Heart right ventricle (tissue), 16 donors: ENCODE data around the gene CERS1. TPM values are rescaled to one million over a fixed set of nuclear protein-coding genes. Genes with fewer than 3 reads are reported as not detected.

Source experiments
- ATAC-seq, 8 donors: fragments of 200-7000 bp; cut with Tn5 transposase; one replicate each; pipeline ENCODE4 v1.9.1; 2020; ENCODE audit warnings: mild to moderate bottlenecking in 8 of 8, moderate library complexity in 8 of 8, moderate number of reproducible peaks in 1 of 8
- DNase-seq, 2 donors: peaks; one replicate each; pipeline ENCODE4 v3.0.0-alpha.2; 2020
- H3K27ac ChIP-seq, 10 donors: fragments of 200-600 bp; sonication (generic) in 2 of 10; one replicate each; pipeline versions ENCODE4 v1.5.0 to v1.8.0; 2020 to 2022; ENCODE audit warnings: mild to moderate bottlenecking in 3 of 10
- H3K27me3 ChIP-seq, 7 donors: fragments of 200-600 bp; one replicate each; pipeline ENCODE4 v1.8.0; 2021 to 2022; ENCODE audit warnings: mild to moderate bottlenecking in 2 of 7
- H3K36me3 ChIP-seq, 9 donors: fragments of 200-600 bp; sonication (generic) in 1 of 9; one replicate each; pipeline versions ENCODE4 v1.5.0 to v1.8.0; 2020 to 2022; ENCODE audit warnings: mild to moderate bottlenecking in 2 of 9
- H3K4me1 ChIP-seq, 9 donors: fragments of 200-600 bp; sonication (generic) in 1 of 9; one replicate each; pipeline versions ENCODE4 v1.5.0 to v1.8.0; 2020 to 2022; ENCODE audit warnings: mild to moderate bottlenecking in 4 of 9
- H3K4me3 ChIP-seq, 10 donors: fragments of 200-600 bp; sonication (generic) in 2 of 10; one replicate each; pipeline versions ENCODE4 v1.5.0 to v1.8.0; 2020 to 2022; ENCODE audit warnings: mild to moderate bottlenecking in 7 of 10, moderate library complexity in 2 of 10
- H3K9me3 ChIP-seq, 11 donors: fragments of 200-600 bp in 10 of 11; sonication (generic) in 2 of 11; one replicate each; pipeline versions ENCODE4 v1.5.0 to v1.8.0; 2013 to 2022; ENCODE audit warnings: mild to moderate bottlenecking in 2 of 11, control low read depth in 1 of 11, moderate library complexity in 1 of 11
- WGBS, 2 donors: extraction: QIAGEN DNeasy Blood & Tissue Kit; methylation state at CpG; one replicate each; pipeline ENCODE4 v1.1.7; 2013; ENCODE audit warnings: inconsistent platforms in 1 of 2; 5-methylcytosine and 5-hydroxymethylcytosine counted together
- intact Hi-C, 10 donors: fragments of 100-400 bp; cut with DNase I; formaldehyde crosslinking; loops; one replicate each; pipeline versions ENCODE4 v1.11.1 to v1.14.2; 2022
- polyA plus RNA-seq, 2 donors: library from polyadenylated mRNA; stranded (reverse); fragments of 200-250 nt; gene quantifications; one replicate each; pipeline ENCODE4 v1.2.3, GENCODE V29; 2013
- total RNA-seq, 10 donors: library from RNA; stranded (reverse); fragmentation: NEBNext Ultra II Directional in 3 of 10; extraction: Animal tissue kit (Norgen Biotek cat#: 25700) in 3 of 10; gene quantifications; one replicate each; pipeline versions ENCODE4 v1.2.1 to v1.2.4, GENCODE V29; 2021 to 2023
- TF ChIP-seq, protein P1 (sequence below), 9 donors: fragments of 200-600 bp; sonication (generic) in 2 of 9; IDR thresholded peaks; one replicate each; pipeline versions ENCODE4 v1.5.0 to v1.8.0; 2021 to 2022; ENCODE audit warnings: antibody characterized with exemption in 9 of 9, mild to moderate bottlenecking in 5 of 9, moderate library complexity in 1 of 9
- donor health status: Arrhythmogenic right ventricular cardiomyopathy.
- donor health status: ischemic (EF 13 %, LVEDD 7.1; RV severe dilation, severe dysfunction).
- donor health status: healthy with polysubstance abuse.
- donor health status: DM: no; HTN: yes; CAD: no.
- donor health status: DM: no; HTN: no; CAD: no.
- donor health status: ischemic (EF 25% LVEDD 6.9; RV normal size, moderate dysfunction).
- donor health status: ischemic (EF 25% LVEDD 5.7; RV mildly dilated, moderate dysfunction).
- donor health status: healthy.
- donor health status: DM: yes; HTN: yes; CAD: no.
- donor health status: Ischemic cardiomyopathy.
- donor health status: ischemic (EF 35%, LVEDD 5.7; RV mildly dilated, moderate dysfunction).
- donor health status: nonischemic (EF 11% LVEDD 7.7; RV severe dilation, severe dysfunction).
- donor health status: DM: yes; HTN: yes; CAD: no.
- donor health status: PGD.
- donor health status: ischemic (EF 29% LVEDD 5.4; RV normal size, mild dysfunction).
- donor health status: nonischemic (EF 23%, LVEDD 6.1; RV moderate dilation, normal function).

The CERS1 gene
- total and polyA plus RNA-seq, 12 donors = 0.37 to 3.3 (median 1.0) TPM

DNA sequence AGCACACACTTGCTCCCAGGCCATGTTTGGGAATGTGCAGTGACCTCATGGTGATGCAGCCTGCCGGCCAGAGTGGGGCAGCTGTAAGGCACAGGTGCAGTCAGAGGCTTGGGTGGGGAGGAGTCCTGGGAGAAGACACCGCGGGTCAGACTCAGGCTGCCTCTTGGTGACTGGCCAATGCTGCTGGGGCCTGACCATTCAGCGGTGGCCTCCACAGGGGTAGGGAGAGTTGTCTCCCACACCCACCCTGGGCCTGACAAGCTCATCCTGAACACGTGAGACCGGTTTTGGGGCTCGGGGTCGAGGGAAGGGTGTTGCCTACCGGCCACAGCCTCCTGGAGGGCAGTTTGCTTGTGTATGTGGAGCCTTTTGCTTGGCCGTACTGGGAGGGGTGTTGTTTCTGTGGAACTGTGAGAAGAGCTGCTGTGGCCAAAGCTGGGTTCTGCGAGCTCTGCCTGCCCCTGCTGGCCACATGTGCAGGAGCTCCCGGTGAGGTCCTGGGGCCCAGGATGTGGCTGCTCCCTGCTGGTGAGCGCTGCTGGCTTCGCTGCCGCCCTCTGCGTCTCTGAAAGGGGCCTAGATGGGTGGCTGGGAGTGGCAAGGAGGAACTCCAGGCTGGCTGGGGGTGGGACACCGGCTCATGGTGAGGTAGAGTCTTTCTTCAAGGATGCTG lies 42.1 kb downstream of the CERS1 start:
- H3K4me1 ChIP-seq = peaks cover 17 to 31% (median 24%) of the 10 kb centered on the region in 9 donors
- DNase-seq (no peak), ATAC-seq (no peak)
- 87 to 90% methylated on average over 17 of the region's 17 CpGs for WGBS, 2 donors
- no peaks in the 10 kb centered on the region for H3K27me3 ChIP-seq
- no peaks in the 10 kb centered on the region for H3K9me3 ChIP-seq
- peaks cover 6 to 92% (median 78%) of the 10 kb centered on the region in 9 donors for H3K36me3 ChIP-seq
- no peak overlapping the region for H3K27ac ChIP-seq
- TF ChIP-seq, protein P1, sequence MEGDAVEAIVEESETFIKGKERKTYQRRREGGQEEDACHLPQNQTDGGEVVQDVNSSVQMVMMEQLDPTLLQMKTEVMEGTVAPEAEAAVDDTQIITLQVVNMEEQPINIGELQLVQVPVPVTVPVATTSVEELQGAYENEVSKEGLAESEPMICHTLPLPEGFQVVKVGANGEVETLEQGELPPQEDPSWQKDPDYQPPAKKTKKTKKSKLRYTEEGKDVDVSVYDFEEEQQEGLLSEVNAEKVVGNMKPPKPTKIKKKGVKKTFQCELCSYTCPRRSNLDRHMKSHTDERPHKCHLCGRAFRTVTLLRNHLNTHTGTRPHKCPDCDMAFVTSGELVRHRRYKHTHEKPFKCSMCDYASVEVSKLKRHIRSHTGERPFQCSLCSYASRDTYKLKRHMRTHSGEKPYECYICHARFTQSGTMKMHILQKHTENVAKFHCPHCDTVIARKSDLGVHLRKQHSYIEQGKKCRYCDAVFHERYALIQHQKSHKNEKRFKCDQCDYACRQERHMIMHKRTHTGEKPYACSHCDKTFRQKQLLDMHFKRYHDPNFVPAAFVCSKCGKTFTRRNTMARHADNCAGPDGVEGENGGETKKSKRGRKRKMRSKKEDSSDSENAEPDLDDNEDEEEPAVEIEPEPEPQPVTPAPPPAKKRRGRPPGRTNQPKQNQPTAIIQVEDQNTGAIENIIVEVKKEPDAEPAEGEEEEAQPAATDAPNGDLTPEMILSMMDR (IDR thresholded peaks at IDR 0.05) = no peak
- intact Hi-C loops = loop anchor here in 2 of 10 donors (10.0 kb wide), 2 partner anchors 389 to 409 kb away; no protein-coding TSS in a partner anchor
- H3K4me3 ChIP-seq = no peak overlapping the region

DNA sequence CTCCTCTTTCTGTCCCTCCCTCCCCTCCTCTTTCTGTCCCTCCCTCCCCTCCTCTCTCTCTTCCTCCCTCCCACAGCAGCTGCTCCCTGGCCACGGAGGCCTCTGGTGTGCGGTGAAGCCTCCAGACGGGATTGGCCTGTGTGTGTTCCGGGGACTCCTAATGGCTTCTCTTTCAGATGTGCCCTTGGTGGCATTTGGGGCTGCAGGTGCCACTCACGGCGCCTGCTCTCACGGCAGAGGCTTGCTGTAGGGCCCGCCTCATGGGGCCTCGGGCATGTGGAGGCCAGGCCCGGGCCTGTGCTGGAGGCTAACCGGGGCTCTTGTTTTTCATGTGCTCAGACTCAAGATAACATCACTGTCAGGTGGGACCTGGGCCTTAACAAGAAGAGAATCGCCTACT lies 43.3 kb downstream of the CERS1 start:
- intact Hi-C loops = loop anchor here in 2 of 10 donors (10.0 kb wide), 2 partner anchors 388 to 408 kb away; no protein-coding TSS in a partner anchor
- no peaks in the 10 kb centered on the region for H3K27me3 ChIP-seq
- H3K4me1 ChIP-seq = peaks cover 27 to 42% (median 36%) of the 10 kb centered on the region in 9 donors
- TF ChIP-seq, protein P1 (IDR thresholded peaks at IDR 0.05) = no peak
- ATAC-seq (no peak), DNase-seq (no peak)
- H3K4me3 ChIP-seq = no peak overlapping the region
- 85 to 86% methylated on average over 12 of the region's 12 CpGs for WGBS, 2 donors
- H3K36me3 ChIP-seq = peaks cover 6 to 86% (median 66%) of the 10 kb centered on the region in 9 donors
- H3K27ac ChIP-seq = no peak overlapping the region
- no peaks in the 10 kb centered on the region for H3K9me3 ChIP-seq

DNA sequence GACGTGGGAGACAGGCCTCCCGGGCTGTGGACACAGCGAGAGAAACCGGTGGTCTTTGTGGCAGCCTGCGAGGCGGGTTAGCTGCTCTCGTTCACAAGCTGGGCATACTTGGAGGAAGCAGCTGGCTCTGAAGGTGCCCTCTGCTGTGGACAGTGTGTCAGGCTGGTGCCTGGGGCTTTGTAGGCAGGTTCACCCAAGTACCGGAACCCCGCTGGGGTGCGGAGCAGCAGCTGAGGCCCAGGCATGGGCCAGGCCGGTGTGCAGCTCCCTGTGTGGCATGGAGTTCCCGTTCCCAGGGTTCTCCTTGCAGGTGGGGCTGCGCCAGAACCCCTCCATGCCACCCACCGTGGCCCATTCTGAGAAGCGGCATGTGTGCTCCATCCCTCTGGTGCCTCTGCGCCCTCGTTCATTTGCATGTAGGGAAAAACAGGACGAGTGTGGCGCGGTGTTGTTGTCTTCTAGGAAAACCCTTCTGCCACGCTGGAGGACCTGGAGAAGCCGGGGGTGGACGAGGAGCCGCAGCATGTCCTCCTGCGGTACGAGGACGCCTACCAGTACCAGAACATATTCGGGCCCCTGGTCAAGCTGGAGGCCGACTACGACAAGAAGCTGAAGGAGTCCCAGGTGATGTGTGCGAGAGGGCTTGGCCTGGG lies 44.2 kb downstream of the CERS1 start:
- peaks cover 27 to 50% (median 44%) of the 10 kb centered on the region in 9 donors for H3K4me1 ChIP-seq
- WGBS, 2 donors = 96 to 97% methylated on average over 31 of the region's 31 CpGs

More for the DNA sequence above, 44.2 kb downstream of the CERS1 start:
- Histone ChIP-seq H3K36me3 (peaks cover 6 to 79% (median 57%) of the 10 kb centered on the region in 9 donors), H3K27me3 (no peaks in the 10 kb centered on the region), H3K9me3 (no peaks in the 10 kb centered on the region), H3K27ac (peak overlapping the region in 2 of 10 donors; percentile 87 to 92), H3K4me3 (no peak overlapping the region)
- TF ChIP-seq, protein P1 (IDR thresholded peaks at IDR 0.05) = no peak
- ATAC-seq = no peak
- intact Hi-C loops = loop anchor here in 2 of 10 donors (10.0 kb wide), 2 partner anchors 387 to 407 kb away; no protein-coding TSS in a partner anchor
- no peak for DNase-seq
